IMR-90 (cell line): ENCODE measurements around the gene FERMT3. TPM values are rescaled to one million over a fixed set of nuclear protein-coding genes. Genes with fewer than 3 reads are reported as not detected.

Experiments
- ATAC-seq: fragments of 200-7000 bp; cut with Tn5 transposase; 2 replicates; pipeline ENCODE4 v1.9.1; 2020; ENCODE audit warnings: low read depth, mild to moderate bottlenecking, moderate library complexity
- BruUV-seq: library from RNA; stranded (reverse); fragments of 400-500 nt; replicated peaks from 2 replicates; lab custom pipeline; 2021; lab: Mats Ljungman, UMichigan
- CTCF ChIA-PET: fragments of 300-600 bp; formaldehyde crosslinking; extraction: SDS; loops from one replicate; lab custom pipeline; 2021; ENCODE audit warnings: antibody characterized with exemption; lab: Yijun Ruan, JAX
- POLR2A ChIA-PET: fragments of 300-600 bp; sonication (Branson Sonifier 250); formaldehyde crosslinking; loops from one replicate; lab custom pipeline; 2022; ENCODE audit warnings: antibody characterized with exemption; ENCODE audit not compliant: unreplicated experiment; lab: Charles Lee
- DNase-seq: peaks from one replicate; pipeline ENCODE4 v3.0.0; 2013
- H2AFZ ChIP-seq: replicated peaks from 2 replicates; pipeline ENCODE3; 2013; ENCODE audit warnings: low read length, mild to moderate bottlenecking; ENCODE audit not compliant: poor library complexity
- H2AK5ac ChIP-seq: 2 replicates; pipeline ENCODE4 v1.6.1; 2013; ENCODE audit warnings: low read depth, low read length, inconsistent platforms
- H2AK9ac ChIP-seq: replicated peaks from 2 replicates; pipeline ENCODE3; 2013; ENCODE audit warnings: mild to moderate bottlenecking, low read depth, low read length, moderate library complexity; ENCODE audit not compliant: poor library complexity
- H2BK120ac ChIP-seq: 2 replicates; pipeline ENCODE4 v1.6.1; 2013; ENCODE audit warnings: low read depth, low read length, inconsistent platforms
- H2BK15ac ChIP-seq: 3 replicates; pipeline ENCODE4 v1.6.1; 2013; ENCODE audit warnings: low read depth, low read length, inconsistent platforms
- H2BK20ac ChIP-seq: 2 replicates; pipeline ENCODE4 v1.6.1; 2013; ENCODE audit warnings: low read depth, mild to moderate bottlenecking, inconsistent platforms, low read length, moderate library complexity
- H2BK5ac ChIP-seq: 2 replicates; pipeline ENCODE4 v1.6.1; 2013; ENCODE audit warnings: mild to moderate bottlenecking, low read depth, low read length, inconsistent platforms; ENCODE audit not compliant: poor library complexity, severe bottlenecking
- H3K14ac ChIP-seq: replicated peaks from 2 replicates; pipeline ENCODE4 v1.6.1; 2013; ENCODE audit warnings: low read depth, low read length, inconsistent platforms
- H3K18ac ChIP-seq: 2 replicates; pipeline ENCODE4 v1.6.1; 2013; ENCODE audit warnings: low read depth, low read length, control low read depth
- H3K23ac ChIP-seq: 2 replicates; pipeline ENCODE4 v1.6.1; 2013; ENCODE audit warnings: low read depth, low read length, inconsistent platforms
- H3K27ac ChIP-seq: 2 replicates; pipeline ENCODE4 v1.5.1; 2013; ENCODE audit warnings: mild to moderate bottlenecking, control low read depth, low read length; ENCODE audit not compliant: insufficient read depth
- H3K27me3 ChIP-seq: 2 replicates; pipeline ENCODE4 v1.6.1; 2013; ENCODE audit warnings: low read length; ENCODE audit not compliant: control insufficient read depth, insufficient read depth
- H3K36me3 ChIP-seq: 2 replicates; pipeline ENCODE4 v1.6.1; 2013; ENCODE audit warnings: low read length, mixed read lengths; ENCODE audit not compliant: control insufficient read depth, insufficient read depth
- H3K4ac ChIP-seq: 2 replicates; pipeline ENCODE4 v1.6.1; 2013; ENCODE audit warnings: low read depth, low read length, inconsistent platforms
- H3K4me1 ChIP-seq: 2 replicates; pipeline ENCODE4 v1.6.1; 2013; ENCODE audit warnings: low read length, mixed read lengths; ENCODE audit not compliant: control insufficient read depth, insufficient read depth
- H3K4me2 ChIP-seq: 2 replicates; pipeline ENCODE4 v1.6.1; 2013; ENCODE audit warnings: low read depth, mild to moderate bottlenecking, control low read depth, low read length, moderate library complexity
- H3K4me3 ChIP-seq: 2 replicates; pipeline ENCODE4 v1.5.1; 2013; ENCODE audit warnings: low read depth, mild to moderate bottlenecking, control low read depth, low read length, moderate library complexity; ENCODE audit not compliant: insufficient read depth
- H3K56ac ChIP-seq: 2 replicates; pipeline ENCODE4 v1.6.1; 2013; ENCODE audit warnings: low read length, inconsistent platforms; ENCODE audit not compliant: insufficient read depth; ENCODE audit errors: extremely low read depth
- H3K79me1 ChIP-seq, 2 experiments: 2 replicates each; pipeline ENCODE4 v1.6.1; 2013; ENCODE audit warnings: low read length in 2 of 2, inconsistent platforms in 1 of 2, low read depth in 1 of 2
- H3K9ac ChIP-seq: 2 replicates; pipeline ENCODE4 v1.6.1; 2013; ENCODE audit warnings: low read depth, low read length, control low read depth
- H3K9me1 ChIP-seq: 2 replicates; pipeline ENCODE4 v1.6.1; 2013; ENCODE audit warnings: low read length, inconsistent platforms; ENCODE audit not compliant: insufficient read depth
- H3K9me3 ChIP-seq: 2 replicates; pipeline ENCODE4 v1.6.1; 2013; ENCODE audit warnings: low read length; ENCODE audit not compliant: control insufficient read depth, insufficient read depth
- H4K20me1 ChIP-seq: 2 replicates; pipeline ENCODE4 v1.6.1; 2013; ENCODE audit warnings: low read length, inconsistent platforms; ENCODE audit not compliant: insufficient read depth
- H4K5ac ChIP-seq: 2 replicates; pipeline ENCODE4 v1.6.1; 2013; ENCODE audit warnings: mild to moderate bottlenecking, low read depth, low read length, control low read depth
- H4K8ac ChIP-seq, 2 experiments: 2 replicates each; pipeline ENCODE4 v1.6.1; 2013; ENCODE audit warnings: low read depth in 2 of 2, low read length in 2 of 2, control low read depth in 1 of 2, inconsistent platforms in 1 of 2
- H4K91ac ChIP-seq: 2 replicates; pipeline ENCODE4 v1.6.1; 2013; ENCODE audit warnings: low read depth, low read length, inconsistent platforms; ENCODE audit not compliant: insufficient read depth
- BHLHE40 ChIP-seq: fragments of 150-350 bp; IDR thresholded peaks from 2 replicates; pipeline ENCODE4 v1.6.1; 2016; ENCODE audit warnings: mild to moderate bottlenecking, low read depth, low read length
- CHD1 ChIP-seq: IDR thresholded peaks from 2 replicates; pipeline ENCODE4 v1.6.1; 2012; ENCODE audit warnings: low read depth, low read length, improper control_type of control experiment
- MAFK ChIP-seq: IDR thresholded peaks from 2 replicates; pipeline ENCODE4 v1.6.1; 2012; ENCODE audit warnings: low read depth, low read length, improper control_type of control experiment
- NFE2L2 ChIP-seq: fragments of 150-350 bp; IDR thresholded peaks from 2 replicates; pipeline ENCODE4 v1.6.1; 2016; ENCODE audit warnings: low read depth, mild to moderate bottlenecking, low read length
- POLR2A ChIP-seq: IDR thresholded peaks from 2 replicates; pipeline ENCODE4 v1.6.1; 2012; ENCODE audit warnings: mild to moderate bottlenecking, low read depth, low read length
- RAD21 ChIP-seq: IDR thresholded peaks from 2 replicates; pipeline ENCODE4 v1.6.1; 2012; ENCODE audit warnings: low read length, improper control_type of control experiment
- RFX5 ChIP-seq: IDR thresholded peaks from 2 replicates; pipeline ENCODE4 v1.8.0; 2012; ENCODE audit warnings: low read depth, mild to moderate bottlenecking, low read length, moderate library complexity
- WGBS, 2 experiments: methylation state at CpG; one replicate each; pipeline versions ENCODE4 v1.1.5 to v1.1.7; 2013; ENCODE audit warnings: missing lambda C conversion rate in 2 of 2; ENCODE audit not compliant: insufficient read length in 1 of 2; ENCODE audit errors: extremely low coverage in 2 of 2; 5-methylcytosine and 5-hydroxymethylcytosine counted together
- dilution Hi-C: fragments of 300-500 bp; cut with HindIII; formaldehyde crosslinking; loops from one replicate; pipeline ENCODE4 v1.14.3; 2018; ENCODE audit warnings: low sequenced_read_pairs; ENCODE audit not compliant: unreplicated experiment
- in situ Hi-C: fragments of 300-500 bp; cut with MboI; formaldehyde crosslinking; loops from 3 replicates; pipeline ENCODE4 v1.14.3; 2019; ENCODE audit warnings: low sequenced_read_pairs, inconsistent platforms, mixed read lengths
- intact Hi-C: fragments of 100-400 bp; cut with micrococcal nuclease; formaldehyde crosslinking; loops from 2 replicates; pipeline ENCODE4 v1.10.0; 2022
- polyA plus RNA-seq, 3 experiments: library from polyadenylated mRNA; depleted of rRNA; stranded (reverse); fragments of >200 nt; gene quantifications; 2 replicates each; pipeline ENCODE4 v1.2.3, GENCODE V29; 2012; ENCODE audit warnings: low replicate concordance in 1 of 3
- total RNA-seq: library from RNA; depleted of rRNA; stranded (reverse); fragments of >200 nt; gene quantifications from 2 replicates; pipeline ENCODE4 v1.2.3, GENCODE V29; 2012

Gene FERMT3
- total and polyA plus RNA-seq, 2 of the 4 experiments (the other 2 are of a cell fraction): 0.36 to 2.3 TPM

DNA sequence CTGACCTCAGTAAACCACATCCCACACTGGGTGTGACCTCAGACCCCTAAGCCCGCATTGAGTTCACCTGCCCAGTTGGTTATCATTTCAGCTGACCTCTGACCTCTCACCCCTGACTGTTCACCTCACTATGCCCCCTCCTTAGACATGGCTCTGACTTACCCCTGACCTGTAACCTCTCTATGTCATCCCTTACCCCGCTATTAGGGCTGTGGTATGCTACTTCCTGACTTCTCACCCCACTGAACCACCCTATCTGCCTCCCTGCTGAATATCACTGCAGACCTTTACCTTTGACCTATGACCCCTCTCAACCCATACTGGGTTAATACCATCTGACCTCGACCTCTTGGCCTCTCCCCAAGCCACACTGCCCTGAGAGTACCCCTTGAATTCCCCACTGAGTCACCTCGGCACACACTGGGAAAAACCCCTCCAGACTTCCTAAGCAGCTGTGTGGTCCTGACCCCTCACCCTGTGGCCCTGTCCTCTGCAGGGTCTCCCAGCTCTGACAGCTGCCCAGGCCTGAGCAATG is 53.1 kb downstream of the FERMT3 start:
- Histone ChIP-seq H2AFZ (no peak overlapping the region), H3K27me3 (no peaks in the 10 kb centered on the region), H3K14ac (no peak overlapping the region), H3K56ac (no peak overlapping the region), H3K9me1 (0 out of 2 replicates have a peak, but pooled peaks cover 5% of the 10 kb centered on the region), H3K4me1 (peaks cover 9% of the 10 kb centered on the region), H2BK15ac (no peak overlapping the region), H3K4ac (no peak overlapping the region), H2AK9ac (peak overlapping the region; percentile 65), H3K79me1 (peaks cover 7 to 50% of the 10 kb centered on the region in 2 experiments; a peak in 2 of 4 replicates), H3K9ac (no peak overlapping the region), H3K23ac (no peak overlapping the region), H4K8ac (no peak overlapping the region), H3K4me2 (no peak overlapping the region), H3K27ac (no peak overlapping the region), H2BK120ac (no peak overlapping the region), H2AK5ac (no peak overlapping the region), H3K18ac (no peak overlapping the region), H4K20me1 (no peaks in the 10 kb centered on the region), H4K91ac (no peak overlapping the region), H4K5ac (no peak overlapping the region), H2BK5ac (no peak overlapping the region), H3K36me3 (peaks cover 67% of the 10 kb centered on the region), H2BK20ac (no peak overlapping the region), H3K4me3 (no peak overlapping the region), H3K9me3 (no peaks in the 10 kb centered on the region)
- dilution Hi-C loops (no loop called here), in situ Hi-C loops (no loop called here), intact Hi-C loops (no loop called here)
- POLR2A ChIA-PET: no interaction called here
- CTCF ChIA-PET: no interaction called here
- DNase-seq (no peak), ATAC-seq (no peak)
- no TSS peak for BruUV-seq
- WGBS, 2 experiments: 100% methylated on average over 1 of the region's 4 CpGs; no CpG with 5 or more reads in 1 of the 2 experiments
- TF ChIP-seq RFX5: no peak
- no peak for TF ChIP-seq POLR2A
- no peak for TF ChIP-seq NFE2L2
- TF ChIP-seq BHLHE40: no peak
- no peak for TF ChIP-seq CHD1
- no peak for TF ChIP-seq MAFK
- no peak for TF ChIP-seq RAD21
